ENCODE data around the gene CALHM1.

DNA sequence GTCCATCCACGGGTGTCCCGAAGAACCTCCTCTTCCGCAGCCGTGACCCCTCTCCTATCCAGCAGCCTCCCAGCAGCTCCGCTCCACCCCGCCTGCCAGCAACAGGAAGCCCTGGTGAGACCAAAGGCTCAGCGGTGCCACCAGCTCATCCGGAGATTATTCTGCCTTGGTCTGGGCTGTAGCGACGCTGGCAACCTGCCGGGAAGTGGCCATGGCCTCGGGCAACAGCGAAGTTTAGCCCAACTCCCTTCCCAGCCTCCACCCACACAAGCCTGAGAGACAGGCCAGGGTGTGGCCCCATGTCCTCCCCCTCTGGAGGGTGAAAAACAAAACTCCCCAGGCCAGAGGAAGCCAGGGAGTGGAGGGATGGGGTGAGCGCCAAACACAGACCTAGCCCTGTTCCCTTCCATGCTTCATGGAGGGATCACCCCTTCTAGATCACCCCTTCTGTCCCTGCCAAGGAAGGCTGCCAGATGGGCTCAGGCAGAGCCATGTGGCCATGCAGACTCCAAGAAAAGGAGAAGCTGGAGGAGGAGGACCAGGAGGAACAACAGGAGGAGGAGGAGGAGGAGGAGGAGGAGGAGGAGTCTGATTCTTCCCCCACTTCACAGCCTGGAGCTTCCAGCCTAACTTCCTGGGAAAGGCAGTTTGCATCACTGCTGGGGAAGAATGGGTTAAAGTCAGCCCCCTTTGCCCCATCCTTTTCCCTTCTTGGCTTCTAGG is 7.4 kb downstream of the CALHM1 start:
- TF ChIP-seq, protein P1, sequence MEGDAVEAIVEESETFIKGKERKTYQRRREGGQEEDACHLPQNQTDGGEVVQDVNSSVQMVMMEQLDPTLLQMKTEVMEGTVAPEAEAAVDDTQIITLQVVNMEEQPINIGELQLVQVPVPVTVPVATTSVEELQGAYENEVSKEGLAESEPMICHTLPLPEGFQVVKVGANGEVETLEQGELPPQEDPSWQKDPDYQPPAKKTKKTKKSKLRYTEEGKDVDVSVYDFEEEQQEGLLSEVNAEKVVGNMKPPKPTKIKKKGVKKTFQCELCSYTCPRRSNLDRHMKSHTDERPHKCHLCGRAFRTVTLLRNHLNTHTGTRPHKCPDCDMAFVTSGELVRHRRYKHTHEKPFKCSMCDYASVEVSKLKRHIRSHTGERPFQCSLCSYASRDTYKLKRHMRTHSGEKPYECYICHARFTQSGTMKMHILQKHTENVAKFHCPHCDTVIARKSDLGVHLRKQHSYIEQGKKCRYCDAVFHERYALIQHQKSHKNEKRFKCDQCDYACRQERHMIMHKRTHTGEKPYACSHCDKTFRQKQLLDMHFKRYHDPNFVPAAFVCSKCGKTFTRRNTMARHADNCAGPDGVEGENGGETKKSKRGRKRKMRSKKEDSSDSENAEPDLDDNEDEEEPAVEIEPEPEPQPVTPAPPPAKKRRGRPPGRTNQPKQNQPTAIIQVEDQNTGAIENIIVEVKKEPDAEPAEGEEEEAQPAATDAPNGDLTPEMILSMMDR (IDR thresholded peaks at IDR 0.05) = no peak
- TF ChIP-seq POLR2A (IDR thresholded peaks at IDR 0.05) = no peak

Data from thyroid gland (tissue), 4 donors.